HPDE6-E6E7 (cell line): Measurements from ENCODE around the gene ANXA3.

Source experiments
- DNase-seq: peaks from one replicate; pipeline ENCODE4 v3.0.0; 2011; ENCODE audit warnings: missing footprints; ENCODE audit errors: extremely low spot score

The ANXA3 gene

GRCh38 chr4:78611215-78611558, 59.6 kb downstream of the ANXA3 start:
- DNase-seq, result no peak

GRCh38 chr4:78612398-78613178, 61.0 kb downstream of the ANXA3 start:
- no peak for DNase-seq

- no peak for DNase-seq
Measured at GRCh38 chr4:78613522-78614321, 62.2 kb downstream of the ANXA3 start.

GRCh38 chr4:78616046-78616498, 64.5 kb downstream of the ANXA3 start:
- DNase-seq, result no peak

GRCh38 chr4:78618436-78618835, 66.9 kb downstream of the ANXA3 start:
- DNase-seq, result no peak

- DNase-seq, result no peak
Measured at GRCh38 chr4:78621395-78621794, 69.8 kb downstream of the ANXA3 start.

- DNase-seq, result no peak
Measured at GRCh38 chr4:78622253-78622979, 70.8 kb downstream of the ANXA3 start.

GRCh38 chr4:78624048-78624447, 72.5 kb downstream of the ANXA3 start:
- DNase-seq, result no peak

- DNase-seq, result no peak
Measured at GRCh38 chr4:78625073-78625472, 73.5 kb downstream of the ANXA3 start.

GRCh38 chr4:78627046-78627965, 75.7 kb downstream of the ANXA3 start:
- peak; percentile 69 for DNase-seq

GRCh38 chr4:78627966-78628678, 76.6 kb downstream of the ANXA3 start:
- no peak for DNase-seq

GRCh38 chr4:78629991-78630541, 78.5 kb downstream of the ANXA3 start:
- DNase-seq, result no peak

- DNase-seq, result no peak
Measured at GRCh38 chr4:78630615-78631014, 79.0 kb downstream of the ANXA3 start.

- DNase-seq, result no peak
Measured at GRCh38 chr4:78634011-78634664, 82.6 kb downstream of the ANXA3 start.

- no peak for DNase-seq
Measured at GRCh38 chr4:78638337-78639172, 87.0 kb downstream of the ANXA3 start.

- DNase-seq, result no peak
Measured at GRCh38 chr4:78640714-78641113, 89.1 kb downstream of the ANXA3 start.

- no peak for DNase-seq
Measured at GRCh38 chr4:78642934-78643333, 91.4 kb downstream of the ANXA3 start.

GRCh38 chr4:78644063-78644691, 92.6 kb downstream of the ANXA3 start:
- DNase-seq, result no peak
